Chondrocyte (in vitro differentiated cells): ENCODE data around the gene LST1. TPM values are rescaled to one million over a fixed set of nuclear protein-coding genes. Genes with fewer than 3 reads are reported as not detected.

Source experiments
- DNase-seq: peaks from one replicate; pipeline ENCODE4 v3.0.0; 2021; ENCODE audit warnings: mixed read lengths, low spot score
- H3K27ac Mint-ChIP-seq: one replicate; pipeline ENCODE4 v1.8.0; 2021; ENCODE audit warnings: mild to moderate bottlenecking, moderate library complexity, mixed read lengths; ENCODE audit not compliant: unreplicated experiment
- H3K27me3 Mint-ChIP-seq: 2 replicates; pipeline ENCODE4 v1.8.0; 2021; ENCODE audit warnings: low read depth, mixed read lengths
- H3K36me3 Mint-ChIP-seq: 2 replicates; pipeline ENCODE4 v1.8.0; 2021; ENCODE audit warnings: low read depth, mixed read lengths
- H3K4me1 Mint-ChIP-seq: 2 replicates; pipeline ENCODE4 v1.8.0; 2021; ENCODE audit warnings: low read depth, mild to moderate bottlenecking, mixed read lengths
- H3K4me3 Mint-ChIP-seq: one replicate; pipeline ENCODE4 v1.8.0; 2021; ENCODE audit warnings: mild to moderate bottlenecking, moderate library complexity, mixed read lengths; ENCODE audit not compliant: unreplicated experiment
- H3K9me3 Mint-ChIP-seq: 2 replicates; pipeline ENCODE4 v1.8.0; 2021; ENCODE audit warnings: low read depth, mixed read lengths
- microRNA-seq: library from miRNA; unstranded; fragments of <30 nt; microRNA quantifications from one replicate; pipeline ENCODE4 v1.2.0, GENCODE V29; 2020; ENCODE audit warnings: borderline number of aligned reads
- total RNA-seq: library from RNA; stranded (reverse); gene quantifications from 3 replicates; pipeline ENCODE4 v1.2.1, GENCODE V29; 2021
- TF ChIP-seq, protein P1 (sequence below): fragments of 200-600 bp; sonication (generic); IDR thresholded peaks from 2 replicates; pipeline ENCODE4 v1.5.0; 2021; ENCODE audit warnings: antibody characterized with exemption, mild to moderate bottlenecking, moderate library complexity

The LST1 gene
- total RNA-seq, 1 donor from 2014 or later, result not detected

GRCh38 chr6:31636698-31637596 lies 50.9 kb downstream of the LST1 start:
- Mint-ChIP-seq H3K4me1 (no peaks in the 10 kb centered on the region), H3K27me3 (no peaks in the 10 kb centered on the region), H3K9me3 (no peaks in the 10 kb centered on the region), H3K36me3 (peaks cover 37% of the 10 kb centered on the region), H3K4me3 (no peak overlapping the region), H3K27ac (peak overlapping the region; percentile 41)
- no peak for DNase-seq
- TF ChIP-seq, protein P1, sequence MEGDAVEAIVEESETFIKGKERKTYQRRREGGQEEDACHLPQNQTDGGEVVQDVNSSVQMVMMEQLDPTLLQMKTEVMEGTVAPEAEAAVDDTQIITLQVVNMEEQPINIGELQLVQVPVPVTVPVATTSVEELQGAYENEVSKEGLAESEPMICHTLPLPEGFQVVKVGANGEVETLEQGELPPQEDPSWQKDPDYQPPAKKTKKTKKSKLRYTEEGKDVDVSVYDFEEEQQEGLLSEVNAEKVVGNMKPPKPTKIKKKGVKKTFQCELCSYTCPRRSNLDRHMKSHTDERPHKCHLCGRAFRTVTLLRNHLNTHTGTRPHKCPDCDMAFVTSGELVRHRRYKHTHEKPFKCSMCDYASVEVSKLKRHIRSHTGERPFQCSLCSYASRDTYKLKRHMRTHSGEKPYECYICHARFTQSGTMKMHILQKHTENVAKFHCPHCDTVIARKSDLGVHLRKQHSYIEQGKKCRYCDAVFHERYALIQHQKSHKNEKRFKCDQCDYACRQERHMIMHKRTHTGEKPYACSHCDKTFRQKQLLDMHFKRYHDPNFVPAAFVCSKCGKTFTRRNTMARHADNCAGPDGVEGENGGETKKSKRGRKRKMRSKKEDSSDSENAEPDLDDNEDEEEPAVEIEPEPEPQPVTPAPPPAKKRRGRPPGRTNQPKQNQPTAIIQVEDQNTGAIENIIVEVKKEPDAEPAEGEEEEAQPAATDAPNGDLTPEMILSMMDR, result no peak

Small RNAs within 50 kb of the gene (microRNA-seq; reads per million reads assigned to microRNA genes)
- not detected for gene MIR6832

Other genes with a start within 250 kb of the LST1 start
- gene HLA-B, start 229.1 kb upstream of the LST1 start, total RNA-seq, result 149 to 216 TPM (median 206 TPM) in 3 replicates
- gene MICA, start 182.7 kb upstream of the LST1 start, total RNA-seq, result 54.6 to 56.8 TPM (median 56.3 TPM) in 3 replicates
- gene MICB, start 88.1 kb upstream of the LST1 start, total RNA-seq, result 7.8 to 9.4 TPM (median 9.0 TPM) in 3 replicates
- gene MCCD1, start 57.3 kb upstream of the LST1 start, total RNA-seq, result not detected in 3 replicates
- 222 to 230 TPM (median 227 TPM) in 3 replicates for gene DDX39B, start 44.3 kb upstream of the LST1 start, total RNA-seq
- 2.4 to 4.1 TPM (median 3.0 TPM) in 3 replicates for gene ATP6V1G2, start 39.7 kb upstream of the LST1 start, total RNA-seq
- 21.2 to 30.1 TPM (median 29.6 TPM) in 3 replicates for gene NFKBIL1, start 38.7 kb upstream of the LST1 start, total RNA-seq
- not detected in 3 replicates for gene LTA, start 14.0 kb upstream of the LST1 start, total RNA-seq
- gene TNF, start 10.7 kb upstream of the LST1 start, total RNA-seq, result not detected in 3 replicates
- not detected in 3 replicates for gene LTB, start 3.9 kb upstream of the LST1 start, total RNA-seq
- gene NCR3, start 6.7 kb downstream of the LST1 start, total RNA-seq, result not detected in 3 replicates
- gene AIF1, start 29.0 kb downstream of the LST1 start, total RNA-seq, result not detected in 3 replicates
- 156 to 185 TPM (median 157 TPM) in 3 replicates for gene PRRC2A, start 34.4 kb downstream of the LST1 start, total RNA-seq
- gene BAG6, start 66.4 kb downstream of the LST1 start, total RNA-seq, result 253 to 308 TPM (median 262 TPM) in 3 replicates
- 0.85 to 1.2 TPM in 2 of 3 replicates, not detected in the other for gene APOM, start 69.6 kb downstream of the LST1 start, total RNA-seq
- gene C6orf47, start 74.5 kb downstream of the LST1 start, total RNA-seq, result 19.1 to 20.3 TPM (median 20.2 TPM) in 3 replicates
- 12.0 to 15.4 TPM (median 13.9 TPM) in 3 replicates for gene GPANK1, start 78.7 kb downstream of the LST1 start, total RNA-seq
- gene CSNK2B, start 79.8 kb downstream of the LST1 start, total RNA-seq, result 116 to 126 TPM (median 122 TPM) in 3 replicates
- gene LY6G5B, start 83.7 kb downstream of the LST1 start, total RNA-seq, result 10.2 to 14.3 TPM (median 11.7 TPM) in 3 replicates
- 1.3 to 3.6 TPM (median 2.4 TPM) in 3 replicates for gene LY6G5C, start 94.8 kb downstream of the LST1 start, total RNA-seq
- 27.8 to 33.9 TPM (median 32.3 TPM) in 3 replicates for gene ABHD16A, start 117.0 kb downstream of the LST1 start, total RNA-seq
- gene LY6G6F, start 120.6 kb downstream of the LST1 start, total RNA-seq, result not detected in 3 replicates
- not detected in 3 replicates for gene LY6G6D, start 129.1 kb downstream of the LST1 start, total RNA-seq
- 0.30 TPM in 1 of 3 replicates, not detected in the others for gene LY6G6C, start 135.5 kb downstream of the LST1 start, total RNA-seq
- gene MPIG6B, start 137.1 kb downstream of the LST1 start, total RNA-seq, result not detected in 3 replicates
- 66.4 to 99.6 TPM (median 95.7 TPM) in 3 replicates for gene DDAH2, start 143.0 kb downstream of the LST1 start, total RNA-seq
- 256 to 328 TPM (median 317 TPM) in 3 replicates for gene CLIC1, start 150.3 kb downstream of the LST1 start, total RNA-seq
- gene MSH5, start 153.7 kb downstream of the LST1 start, total RNA-seq, result 8.4 to 17.4 TPM (median 9.4 TPM) in 3 replicates
- gene SAPCD1, start 176.4 kb downstream of the LST1 start, total RNA-seq, result 1.3 to 2.4 TPM (median 1.4 TPM) in 3 replicates
- gene VWA7, start 191.1 kb downstream of the LST1 start, total RNA-seq, result 0.15 to 0.62 TPM (median 0.17 TPM) in 3 replicates
- gene VARS1, start 209.5 kb downstream of the LST1 start, total RNA-seq, result 71.1 to 101 TPM (median 71.9 TPM) in 3 replicates
- 35.0 to 42.5 TPM (median 35.7 TPM) in 3 replicates for gene LSM2, start 220.7 kb downstream of the LST1 start, total RNA-seq
- gene HSPA1L, start 229.0 kb downstream of the LST1 start, total RNA-seq, result 0.89 to 1.5 TPM (median 1.00 TPM) in 3 replicates
- gene HSPA1A, start 229.3 kb downstream of the LST1 start, total RNA-seq, result 23.0 to 46.3 TPM (median 46.2 TPM) in 3 replicates
- 46.8 to 57.9 TPM (median 50.4 TPM) in 3 replicates for gene HSPA1B, start 241.5 kb downstream of the LST1 start, total RNA-seq